ENCODE data around the gene HIVEP3. TPM values are rescaled to one million over a fixed set of nuclear protein-coding genes. Genes with fewer than 3 reads are reported as not detected.

Gene HIVEP3
- total and polyA plus RNA-seq, 4 experiments from 2014 or later = 8.2 to 12.8 (median 10.8) TPM

GRCh38 chr1:41675401-41675800 is 243.3 kb downstream of the HIVEP3 start:
- Mint-ChIP-seq H3K4me3 (peak overlapping the region in 4 of 8 donors; percentile 21 to 56 (median 32)), H3K36me3 (no peaks in the 10 kb centered on the region), H3K4me1 (peaks cover 69 to 93% (median 78%) of the 10 kb centered on the region in 4 donors), H3K9me3 (peaks cover 0 to 2% (median 0%) of the 10 kb centered on the region in 8 donors), H3K27ac (peak overlapping the region; percentile 67 to 94 (median 79)), H3K27me3 (no peaks in the 10 kb centered on the region)
- DNase-seq = no peak
- Histone ChIP-seq H3K27me3 (ENCODE audit: insufficient read depth, low read length) (no peaks in the 10 kb centered on the region), H3K4me3 (ENCODE audit: low read length in 2 of 2) (no peak overlapping the region), H3K27ac (ENCODE audit: low read depth, low read length) (peak overlapping the region; percentile 57), H3K9me3 (ENCODE audit: control insufficient read depth in 1 of 2, low read length in 2 of 2) (no peaks in the 10 kb centered on the region), H3K36me3 (ENCODE audit: insufficient read depth, low read length) (no peaks in the 10 kb centered on the region), H3K4me1 (ENCODE audit: insufficient read depth, low read length) (peaks cover 79% of the 10 kb centered on the region)
- ChIA-PET CTCF (ENCODE audit: partially characterized antibody) (no interaction called here), POLR2A (ENCODE audit: partially characterized antibody) (no interaction called here)
- intact Hi-C loops (cut with micrococcal nuclease) = no loop called here

GRCh38 chr1:41674522-41674921 is 244.2 kb downstream of the HIVEP3 start:
- Histone ChIP-seq H3K4me1 (ENCODE audit: insufficient read depth, low read length) (peaks cover 79% of the 10 kb centered on the region), H3K4me3 (ENCODE audit: low read length in 2 of 2) (no peak overlapping the region), H3K36me3 (ENCODE audit: insufficient read depth, low read length) (no peaks in the 10 kb centered on the region), H3K27ac (ENCODE audit: low read depth, low read length) (peak overlapping the region; percentile 57), H3K9me3 (ENCODE audit: control insufficient read depth in 1 of 2, low read length in 2 of 2) (no peaks in the 10 kb centered on the region), H3K27me3 (ENCODE audit: insufficient read depth, low read length) (no peaks in the 10 kb centered on the region)
- H3K4me3 Mint-ChIP-seq = peak overlapping the region in 6 of 8 donors; percentile 9 to 86 (median 36)
- H3K27ac Mint-ChIP-seq = peak overlapping the region in 6 of 7 donors; percentile 76 to 97 (median 86)
- DNase-seq = no peak
- H3K4me1 Mint-ChIP-seq = peaks cover 70 to 93% (median 78%) of the 10 kb centered on the region in 4 donors
- intact Hi-C loops (cut with micrococcal nuclease) = loop anchor here (5.0 kb wide), 1 partner anchor 138 kb away; no protein-coding TSS in a partner anchor
- H3K27me3 Mint-ChIP-seq = no peaks in the 10 kb centered on the region
- H3K36me3 Mint-ChIP-seq = no peaks in the 10 kb centered on the region
- ChIA-PET POLR2A (ENCODE audit: partially characterized antibody) (interaction anchor here (1.2 to 4.2 kb wide), 4 partner anchors 9 to 130 kb away, joined by 3 to 60 read pairs (median 22); no protein-coding TSS in a partner anchor), CTCF (ENCODE audit: partially characterized antibody) (interaction anchor here (1.3 to 2.5 kb wide), 3 partner anchors 9 to 217 kb away, joined by 4 to 10 read pairs (median 5); no protein-coding TSS in a partner anchor)
- H3K9me3 Mint-ChIP-seq = no peaks in the 10 kb centered on the region

- peak overlapping the region in 1 of 2 donors; percentile 17 for H3K4me3 ChIP-seq (ENCODE audit: low read length in 2 of 2)
- H3K4me1 ChIP-seq (ENCODE audit: insufficient read depth, low read length) = peaks cover 79% of the 10 kb centered on the region
Measured at GRCh38 chr1:41673806-41674205, 244.9 kb downstream of the HIVEP3 start.

GRCh38 chr1:41673378-41673777 is 245.3 kb downstream of the HIVEP3 start:
- peaks cover 79% of the 10 kb centered on the region for H3K4me1 ChIP-seq (ENCODE audit: insufficient read depth, low read length)

More at GRCh38 chr1:41673806-41674205, 244.9 kb downstream of the HIVEP3 start:
- Histone ChIP-seq H3K27ac (ENCODE audit: low read depth, low read length) (peak overlapping the region; percentile 57), H3K9me3 (ENCODE audit: control insufficient read depth in 1 of 2, low read length in 2 of 2) (no peaks in the 10 kb centered on the region), H3K27me3 (ENCODE audit: insufficient read depth, low read length) (no peaks in the 10 kb centered on the region), H3K36me3 (ENCODE audit: insufficient read depth, low read length) (no peaks in the 10 kb centered on the region)
- CTCF ChIA-PET (ENCODE audit: partially characterized antibody) = interaction anchor here (1.0 to 2.5 kb wide), 9 partner anchors 10 to 218 kb away, joined by 3 to 12 read pairs (median 5); no protein-coding TSS in a partner anchor
- intact Hi-C loops (cut with micrococcal nuclease) = loop anchor here (5.0 kb wide), 1 partner anchor 138 kb away; no protein-coding TSS in a partner anchor
- Mint-ChIP-seq H3K27ac (peak overlapping the region; percentile 76 to 97 (median 89)), H3K4me3 (peak overlapping the region; percentile 68 to 86 (median 76)), H3K36me3 (no peaks in the 10 kb centered on the region), H3K4me1 (peaks cover 69 to 93% (median 78%) of the 10 kb centered on the region in 4 donors), H3K9me3 (no peaks in the 10 kb centered on the region), H3K27me3 (no peaks in the 10 kb centered on the region)
- peak; percentile 40 to 66 (median 43) for DNase-seq
- POLR2A ChIA-PET (ENCODE audit: partially characterized antibody) = interaction anchor here (0.7 to 4.2 kb wide), 11 partner anchors 9 to 246 kb away, joined by 3 to 60 read pairs (median 5); no protein-coding TSS in a partner anchor

GRCh38 chr1:41672641-41673361 is 245.9 kb downstream of the HIVEP3 start:
- H3K4me1 ChIP-seq (ENCODE audit: insufficient read depth, low read length) = peaks cover 80% of the 10 kb centered on the region
- Mint-ChIP-seq H3K36me3 (no peaks in the 10 kb centered on the region), H3K4me1 (peaks cover 70 to 94% (median 81%) of the 10 kb centered on the region in 4 donors), H3K4me3 (peak overlapping the region; percentile 68 to 86 (median 78)), H3K9me3 (no peaks in the 10 kb centered on the region), H3K27me3 (no peaks in the 10 kb centered on the region), H3K27ac (peak overlapping the region; percentile 79 to 97 (median 90))
- no peaks in the 10 kb centered on the region for H3K27me3 ChIP-seq (ENCODE audit: insufficient read depth, low read length)
- H3K9me3 ChIP-seq (ENCODE audit: control insufficient read depth in 1 of 2, low read length in 2 of 2) = no peaks in the 10 kb centered on the region
- ChIA-PET POLR2A (ENCODE audit: partially characterized antibody) (interaction anchor here (1.0 to 4.2 kb wide), 10 partner anchors 10 to 132 kb away, joined by 3 to 60 read pairs (median 6); no protein-coding TSS in a partner anchor), CTCF (ENCODE audit: partially characterized antibody) (interaction anchor here (1.2 to 2.5 kb wide), 9 partner anchors 9 to 219 kb away, joined by 4 to 12 read pairs (median 6); no protein-coding TSS in a partner anchor)
- H3K27ac ChIP-seq (ENCODE audit: low read depth, low read length) = peak overlapping the region; percentile 57
- DNase-seq = no peak
- intact Hi-C loops (cut with micrococcal nuclease) = loop anchor here (5.0 kb wide), 1 partner anchor 140 kb away; no protein-coding TSS in a partner anchor
- peak overlapping the region in 1 of 2 donors; percentile 17 for H3K4me3 ChIP-seq (ENCODE audit: low read length in 2 of 2)
- H3K36me3 ChIP-seq (ENCODE audit: insufficient read depth, low read length) = no peaks in the 10 kb centered on the region

More at GRCh38 chr1:41673378-41673777, 245.3 kb downstream of the HIVEP3 start:
- Histone ChIP-seq H3K27ac (ENCODE audit: low read depth, low read length) (peak overlapping the region; percentile 57), H3K4me3 (ENCODE audit: low read length in 2 of 2) (peak overlapping the region in 1 of 2 donors; percentile 17), H3K27me3 (ENCODE audit: insufficient read depth, low read length) (no peaks in the 10 kb centered on the region), H3K9me3 (ENCODE audit: control insufficient read depth in 1 of 2, low read length in 2 of 2) (no peaks in the 10 kb centered on the region), H3K36me3 (ENCODE audit: insufficient read depth, low read length) (no peaks in the 10 kb centered on the region)
- DNase-seq = peak; percentile 63 to 78 (median 67)
- ChIA-PET POLR2A (ENCODE audit: partially characterized antibody) (interaction anchor here (0.7 to 4.2 kb wide), 10 partner anchors 10 to 246 kb away, joined by 3 to 60 read pairs (median 6); no protein-coding TSS in a partner anchor), CTCF (ENCODE audit: partially characterized antibody) (interaction anchor here (1.0 to 2.5 kb wide), 10 partner anchors 9 to 218 kb away, joined by 3 to 12 read pairs (median 6); no protein-coding TSS in a partner anchor)
- Mint-ChIP-seq H3K36me3 (no peaks in the 10 kb centered on the region), H3K9me3 (no peaks in the 10 kb centered on the region), H3K27me3 (no peaks in the 10 kb centered on the region), H3K4me1 (peaks cover 68 to 93% (median 78%) of the 10 kb centered on the region in 4 donors), H3K27ac (peak overlapping the region; percentile 76 to 97 (median 89)), H3K4me3 (peak overlapping the region; percentile 68 to 86 (median 76))
- intact Hi-C loops (cut with micrococcal nuclease) = loop anchor here (5.0 kb wide), 1 partner anchor 139 kb away; no protein-coding TSS in a partner anchor

- Mint-ChIP-seq H3K27ac (peak overlapping the region; percentile 79 to 97 (median 89)), H3K9me3 (no peaks in the 10 kb centered on the region), H3K27me3 (no peaks in the 10 kb centered on the region), H3K4me1 (peaks cover 71 to 96% (median 82%) of the 10 kb centered on the region in 4 donors), H3K36me3 (no peaks in the 10 kb centered on the region), H3K4me3 (peak overlapping the region in 6 of 8 donors; percentile 43 to 86 (median 77))
- CTCF ChIA-PET (ENCODE audit: partially characterized antibody) = interaction anchor here (1.3 to 2.5 kb wide), 6 partner anchors 8 to 219 kb away, joined by 3 to 12 read pairs (median 8); no protein-coding TSS in a partner anchor
- no peaks in the 10 kb centered on the region for H3K36me3 ChIP-seq (ENCODE audit: insufficient read depth, low read length)
- peak overlapping the region; percentile 57 for H3K27ac ChIP-seq (ENCODE audit: low read depth, low read length)
- no peaks in the 10 kb centered on the region for H3K9me3 ChIP-seq (ENCODE audit: control insufficient read depth in 1 of 2, low read length in 2 of 2)
- H3K4me3 ChIP-seq (ENCODE audit: low read length in 2 of 2) = no peak overlapping the region
- no peaks in the 10 kb centered on the region for H3K27me3 ChIP-seq (ENCODE audit: insufficient read depth, low read length)
- no peak for DNase-seq
- intact Hi-C loops (cut with micrococcal nuclease) = loop anchor here (5.0 kb wide), 1 partner anchor 140 kb away; no protein-coding TSS in a partner anchor
- POLR2A ChIA-PET (ENCODE audit: partially characterized antibody) = interaction anchor here (1.0 to 4.2 kb wide), 4 partner anchors 10 to 128 kb away, joined by 3 to 60 read pairs (median 18); no protein-coding TSS in a partner anchor
- H3K4me1 ChIP-seq (ENCODE audit: insufficient read depth, low read length) = peaks cover 87% of the 10 kb centered on the region
Measured at GRCh38 chr1:41672173-41672572, 246.5 kb downstream of the HIVEP3 start.
